IPS-18a (cell line): ENCODE data around the gene NSMCE4A.
"Not testable (repeated sequence)": the region's sequence is repeated elsewhere in the genome, so short reads cannot be mapped to it uniquely, and the experiment has no call there.

ENCODE experiments used
- H3K27ac ChIP-seq: one replicate; pipeline ENCODE4 v1.5.1; 2013; ENCODE audit warnings: low read length
- H3K27me3 ChIP-seq: one replicate; pipeline ENCODE4 v1.6.1; 2013; ENCODE audit warnings: mild to moderate bottlenecking, low read length; ENCODE audit not compliant: control insufficient read depth, insufficient read depth
- H3K36me3 ChIP-seq: one replicate; pipeline ENCODE4 v1.6.1; 2013; ENCODE audit warnings: low read depth, low read length; ENCODE audit not compliant: control insufficient read depth
- H3K4me1 ChIP-seq: one replicate; pipeline ENCODE4 v1.6.1; 2013; ENCODE audit warnings: low read depth, low read length; ENCODE audit not compliant: control insufficient read depth
- H3K4me3 ChIP-seq: one replicate; pipeline ENCODE4 v1.5.1; 2013; ENCODE audit warnings: low read length
- H3K9ac ChIP-seq: one replicate; pipeline ENCODE4 v1.6.1; 2013; ENCODE audit warnings: mild to moderate bottlenecking, low read length, moderate library complexity
- H3K9me3 ChIP-seq: one replicate; pipeline ENCODE4 v1.6.1; 2013; ENCODE audit warnings: low read depth, low read length; ENCODE audit not compliant: control insufficient read depth

The NSMCE4A gene

DNA sequence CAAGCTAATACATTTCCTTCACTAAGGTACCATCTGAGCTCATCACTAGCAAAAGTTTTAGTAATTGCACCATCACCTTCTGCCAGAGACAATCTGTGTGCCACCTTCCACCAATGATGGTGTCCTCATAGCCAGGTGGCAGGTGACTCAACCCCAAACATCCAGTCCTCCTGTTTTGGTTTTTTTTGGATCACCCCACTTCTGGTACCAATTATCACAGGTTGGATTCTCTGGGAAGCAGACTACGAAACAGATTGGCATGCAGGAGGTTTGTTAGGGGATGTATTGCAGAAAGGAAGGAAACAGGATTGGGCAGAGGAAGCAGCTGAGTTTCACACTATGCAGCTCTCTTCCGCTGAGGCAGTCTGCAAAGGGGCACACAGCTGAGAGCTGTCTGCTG is 9.4 kb upstream of the NSMCE4A start:
- H3K36me3 ChIP-seq: no peaks in the 10 kb centered on the region
- no peak overlapping the region for H3K4me3 ChIP-seq
- no peaks in the 10 kb centered on the region for H3K27me3 ChIP-seq
- no peaks in the 10 kb centered on the region for H3K4me1 ChIP-seq
- no peak overlapping the region for H3K27ac ChIP-seq
- H3K9me3 ChIP-seq: peaks cover 8% of the 10 kb centered on the region
- no peak overlapping the region for H3K9ac ChIP-seq

DNA sequence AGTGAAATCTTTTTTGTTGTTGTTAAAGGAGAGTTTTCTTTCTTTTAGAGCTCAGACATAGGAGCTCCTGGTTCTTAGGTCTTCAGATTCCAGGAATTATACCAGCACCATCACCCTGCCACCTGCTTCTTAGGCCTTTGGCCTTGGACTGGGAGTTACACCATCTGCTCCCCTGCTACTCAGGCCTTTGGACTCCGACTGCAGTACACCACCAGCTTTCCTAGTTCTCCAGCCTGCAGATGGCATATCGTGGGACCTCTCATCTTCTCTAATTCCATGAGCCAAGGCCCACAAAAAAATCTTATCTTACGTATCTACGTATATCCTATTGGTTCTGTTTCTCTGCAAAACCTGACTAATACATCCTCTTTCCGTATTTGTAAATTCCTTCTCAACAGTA is 8.8 kb upstream of the NSMCE4A start:
- H3K36me3 ChIP-seq: no peaks in the 10 kb centered on the region
- H3K9ac ChIP-seq: no peak overlapping the region
- H3K27ac ChIP-seq: no peak overlapping the region
- no peaks in the 10 kb centered on the region for H3K27me3 ChIP-seq
- no peaks in the 10 kb centered on the region for H3K4me1 ChIP-seq
- peaks cover 8% of the 10 kb centered on the region for H3K9me3 ChIP-seq
- no peak overlapping the region for H3K4me3 ChIP-seq

DNA sequence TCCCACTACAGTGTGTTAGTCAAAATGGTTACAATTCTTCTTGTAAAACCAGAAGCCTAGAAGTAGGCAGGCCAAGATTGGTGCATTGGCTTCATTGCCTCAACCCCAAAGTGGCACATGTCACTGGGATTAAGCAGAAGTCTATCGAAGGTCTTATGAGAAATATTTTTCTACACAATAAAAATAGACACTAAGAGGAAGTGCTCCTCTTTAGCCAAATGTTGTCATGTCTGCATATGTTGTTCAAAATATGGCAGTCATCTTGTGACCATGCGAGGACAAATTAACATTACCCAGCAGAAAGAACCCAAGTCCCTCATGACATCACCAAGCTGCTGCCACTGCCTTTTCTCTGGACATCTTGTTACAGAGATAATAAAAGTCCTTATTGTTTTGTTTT is 6.3 kb upstream of the NSMCE4A start:
- Histone ChIP-seq H3K4me3 (no peak overlapping the region), H3K27ac (no peak overlapping the region), H3K36me3 (no peaks in the 10 kb centered on the region), H3K27me3 (no peaks in the 10 kb centered on the region), H3K9ac (no peak overlapping the region), H3K9me3 (peaks cover 12% of the 10 kb centered on the region), H3K4me1 (no peaks in the 10 kb centered on the region)

DNA sequence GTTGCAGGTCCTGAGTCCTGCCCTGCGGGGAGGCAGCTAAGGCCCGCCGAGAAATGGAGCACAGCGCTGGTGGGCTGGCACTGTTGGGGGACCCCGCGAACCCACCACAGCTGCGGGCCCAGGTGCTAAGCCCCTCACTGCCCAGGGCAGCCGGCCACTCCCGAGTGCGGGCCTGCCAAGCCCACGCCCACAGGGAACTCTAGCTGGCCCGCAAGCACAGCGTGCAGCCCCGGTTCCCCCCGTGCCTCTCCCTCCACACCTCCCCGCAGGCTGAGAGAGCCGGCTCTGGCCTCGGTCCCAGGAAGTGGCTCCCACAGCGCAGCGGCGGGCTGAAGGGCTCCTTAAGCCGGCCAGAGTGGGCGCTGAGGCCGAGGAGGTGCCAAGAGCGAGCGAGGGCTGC is 3.5 kb upstream of the NSMCE4A start:
- H3K9ac ChIP-seq: no peak overlapping the region
- no peaks in the 10 kb centered on the region for H3K27me3 ChIP-seq
- peaks cover 5% of the 10 kb centered on the region for H3K4me1 ChIP-seq
- no peaks in the 10 kb centered on the region for H3K36me3 ChIP-seq
- H3K9me3 ChIP-seq: peaks cover 10% of the 10 kb centered on the region
- H3K27ac ChIP-seq: no peak overlapping the region
- H3K4me3 ChIP-seq: no peak overlapping the region

DNA sequence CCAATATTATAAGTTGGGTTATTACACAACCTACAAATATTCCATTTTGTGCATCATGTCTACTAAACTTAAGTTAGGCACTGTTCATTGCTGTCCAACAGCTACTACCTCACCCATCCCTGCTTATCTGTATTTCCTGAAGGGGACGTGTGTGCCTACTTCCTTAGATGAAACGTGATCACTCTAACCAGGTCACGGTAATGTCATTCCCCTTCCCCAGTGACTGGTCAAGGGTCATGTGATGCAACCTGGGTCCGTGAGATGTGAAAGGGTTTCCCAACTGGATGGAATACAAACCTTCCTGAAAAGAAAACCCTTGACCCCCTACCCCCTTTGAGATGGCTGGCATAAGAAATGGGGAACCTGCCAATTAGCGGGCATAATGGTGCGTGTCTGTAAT is 1.6 kb upstream of the NSMCE4A start:
- H3K9ac ChIP-seq: no peak overlapping the region
- H3K27me3 ChIP-seq: no peaks in the 10 kb centered on the region
- H3K36me3 ChIP-seq: peaks cover under 1% of the 10 kb centered on the region
- H3K9me3 ChIP-seq: peaks cover 10% of the 10 kb centered on the region
- H3K4me1 ChIP-seq: peaks cover 5% of the 10 kb centered on the region
- H3K27ac ChIP-seq: no peak overlapping the region
- no peak overlapping the region for H3K4me3 ChIP-seq

DNA sequence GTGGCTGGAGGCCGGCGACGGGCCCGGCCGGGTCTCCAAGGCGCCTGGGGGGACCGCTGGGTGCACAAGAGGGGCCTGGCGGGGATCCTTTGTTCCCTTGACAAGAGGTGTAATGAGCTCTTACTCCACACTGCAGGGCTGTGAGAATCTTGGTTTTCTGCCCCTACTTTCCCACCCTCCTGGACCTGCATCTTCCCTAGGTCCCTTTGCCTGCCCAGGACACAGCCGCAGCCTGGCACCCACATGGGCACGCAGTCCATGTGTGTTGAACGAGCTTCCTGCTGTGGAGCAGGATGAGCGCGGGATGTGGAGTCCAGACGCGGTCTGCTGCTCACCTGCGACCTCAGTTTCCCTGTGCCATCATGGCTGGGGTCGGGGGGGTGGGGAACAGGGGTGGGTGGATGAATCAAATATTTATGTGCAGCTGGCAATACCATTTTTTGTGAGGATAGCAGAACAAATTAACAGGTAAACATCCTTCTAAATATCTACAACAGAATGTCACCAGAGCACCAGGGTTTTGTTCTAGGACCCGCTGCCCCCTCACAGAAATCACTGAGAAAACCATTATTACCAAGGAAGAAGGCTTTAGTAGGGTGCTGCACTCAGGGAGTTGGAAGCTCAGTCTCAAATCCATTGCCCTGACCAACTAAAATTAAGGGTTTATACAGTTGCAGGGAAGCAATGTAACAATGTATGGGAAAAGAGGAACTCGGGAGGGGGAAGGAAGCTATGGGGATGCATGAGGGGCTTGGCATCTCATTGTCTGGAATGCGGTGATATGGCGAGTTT is 474 bp upstream of the NSMCE4A start:
- no peak overlapping the region for H3K27ac ChIP-seq
- peaks cover 5% of the 10 kb centered on the region for H3K4me1 ChIP-seq
- H3K36me3 ChIP-seq: peaks cover 7% of the 10 kb centered on the region
- no peaks in the 10 kb centered on the region for H3K27me3 ChIP-seq
- peaks cover 10% of the 10 kb centered on the region for H3K9me3 ChIP-seq
- H3K9ac ChIP-seq: peak overlapping the region; percentile 95
- peak overlapping the region; percentile 77 for H3K4me3 ChIP-seq

DNA sequence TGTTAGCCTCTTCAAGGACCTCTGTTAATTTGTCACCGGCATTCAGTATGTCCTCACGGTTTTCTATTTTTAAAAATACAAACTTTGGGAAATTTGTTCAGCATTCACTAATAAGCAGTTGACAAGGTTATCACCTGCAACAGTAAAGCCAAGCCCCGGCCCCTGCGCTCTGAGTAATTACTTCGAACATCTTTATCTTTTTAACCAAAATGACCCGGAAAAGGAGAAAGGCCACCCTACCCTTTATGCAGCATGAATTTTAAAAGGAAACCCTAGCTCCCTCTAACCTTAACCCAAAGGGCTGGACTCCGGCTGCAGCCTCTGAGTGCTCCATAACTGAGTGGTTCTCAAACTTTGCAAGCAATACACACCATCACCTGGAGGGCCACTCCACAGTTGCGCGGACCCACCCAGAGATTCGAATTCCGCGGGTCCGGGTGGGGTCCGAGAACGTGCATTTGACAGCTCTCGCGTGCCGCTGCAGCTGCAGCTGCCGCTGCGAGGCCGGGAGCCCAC is 940 bp downstream of the NSMCE4A start:
- Histone ChIP-seq H3K9ac (peak overlapping the region; percentile 95), H3K36me3 (peaks cover 9% of the 10 kb centered on the region), H3K4me1 (peaks cover 5% of the 10 kb centered on the region), H3K27me3 (no peaks in the 10 kb centered on the region), H3K9me3 (peaks cover 10% of the 10 kb centered on the region), H3K27ac (no peak overlapping the region), H3K4me3 (peak overlapping the region; percentile 77)

DNA sequence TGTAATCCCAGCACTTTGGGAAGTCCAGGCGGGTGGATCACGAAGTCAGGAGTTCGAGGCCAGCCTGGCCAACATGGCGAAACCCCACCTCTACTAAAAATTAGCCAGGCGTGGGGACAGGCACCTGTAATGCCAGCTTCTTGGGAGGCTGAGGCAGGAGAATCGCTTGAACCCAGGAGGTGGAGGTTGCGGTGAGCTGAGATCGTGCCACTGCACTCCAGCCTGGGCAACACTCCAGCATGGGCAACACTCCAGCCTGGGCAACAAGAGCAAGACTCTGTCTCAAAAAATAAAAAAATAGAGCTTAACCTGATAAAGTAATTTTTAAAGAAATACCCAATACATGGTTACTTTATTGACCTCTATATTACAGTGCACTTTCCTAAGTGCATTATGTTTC is 5.9 kb downstream of the NSMCE4A start:
- H3K4me3 ChIP-seq, H3K9ac ChIP-seq, H3K9me3 ChIP-seq, H3K27me3 ChIP-seq, H3K27ac ChIP-seq, H3K4me1 ChIP-seq: not testable (repeated sequence)
- H3K36me3 ChIP-seq: peaks cover 51% of the 10 kb centered on the region

DNA sequence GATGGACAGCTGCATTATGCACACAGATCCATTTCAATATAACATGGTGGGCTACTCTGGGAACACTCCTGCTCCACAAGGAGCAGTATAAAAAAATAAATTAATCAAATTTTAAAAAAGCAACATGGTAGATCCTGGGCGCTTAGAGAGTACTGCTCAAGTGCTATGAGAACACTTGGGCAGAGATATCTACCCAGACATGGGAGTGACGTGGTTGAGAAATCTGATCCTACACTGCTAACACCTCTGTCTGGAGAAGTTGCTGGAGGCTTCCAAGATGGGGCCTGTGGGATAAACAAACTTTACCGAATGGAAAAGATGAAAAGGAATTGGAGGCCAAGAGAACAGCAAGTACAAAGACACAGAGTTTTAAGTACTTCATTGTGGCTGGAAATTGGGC is 9.0 kb downstream of the NSMCE4A start:
- H3K9ac ChIP-seq: no peak overlapping the region
- no peaks in the 10 kb centered on the region for H3K9me3 ChIP-seq
- H3K27ac ChIP-seq: no peak overlapping the region
- H3K4me3 ChIP-seq: no peak overlapping the region
- H3K4me1 ChIP-seq: no peaks in the 10 kb centered on the region
- H3K27me3 ChIP-seq: no peaks in the 10 kb centered on the region
- H3K36me3 ChIP-seq: peaks cover 60% of the 10 kb centered on the region

DNA sequence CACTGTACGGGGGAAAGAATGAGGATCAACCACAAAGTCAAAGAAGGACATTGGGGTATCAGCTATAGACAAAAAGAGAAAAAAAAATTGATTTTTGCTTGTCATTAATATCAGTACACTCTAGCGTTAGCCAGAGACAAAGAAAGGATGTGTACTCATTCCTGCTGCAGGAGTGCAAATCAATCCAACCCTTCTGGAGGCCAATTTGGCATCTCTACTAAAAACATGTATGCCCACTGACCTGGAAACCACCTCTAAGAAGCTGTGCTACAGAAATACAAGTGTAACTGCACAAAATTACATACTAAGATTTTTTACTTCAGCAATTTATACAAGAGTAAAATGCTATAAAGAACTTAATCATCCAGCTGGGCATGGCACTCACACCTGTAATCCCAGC is 13.6 kb downstream of the NSMCE4A start:
- Histone ChIP-seq H3K4me3 (no peak overlapping the region), H3K27ac (no peak overlapping the region), H3K9me3 (no peaks in the 10 kb centered on the region), H3K4me1 (peaks cover 5% of the 10 kb centered on the region), H3K36me3 (peaks cover 47% of the 10 kb centered on the region), H3K9ac (no peak overlapping the region), H3K27me3 (no peaks in the 10 kb centered on the region)

DNA sequence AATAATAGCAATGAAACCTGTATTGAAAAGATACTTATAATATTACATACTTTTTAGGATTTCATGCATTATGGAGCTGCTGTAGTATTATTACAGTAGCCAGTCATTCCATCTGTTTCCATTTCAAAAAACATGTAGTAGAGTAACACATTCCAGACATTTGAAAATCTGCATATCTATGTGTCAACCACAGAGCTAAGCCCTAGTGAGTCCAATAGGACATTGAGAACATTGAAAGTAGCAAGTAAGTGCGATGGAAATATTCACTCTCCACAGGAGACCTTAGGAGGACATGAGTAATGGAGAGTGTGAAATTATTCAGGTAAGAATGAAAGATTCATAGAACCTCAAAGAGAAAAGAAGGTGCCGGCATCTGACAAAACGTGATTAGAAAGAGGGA is 15.3 kb downstream of the NSMCE4A start:
- H3K27ac ChIP-seq: no peak overlapping the region
- no peak overlapping the region for H3K9ac ChIP-seq
- peaks cover 5% of the 10 kb centered on the region for H3K4me1 ChIP-seq

More for the DNA sequence above, 15.3 kb downstream of the NSMCE4A start:
- no peak overlapping the region for H3K4me3 ChIP-seq
- peaks cover 37% of the 10 kb centered on the region for H3K36me3 ChIP-seq
- H3K9me3 ChIP-seq: no peaks in the 10 kb centered on the region
- H3K27me3 ChIP-seq: no peaks in the 10 kb centered on the region
